ENCODE results near the gene INO80D.
"Not testable (repeated sequence)": the region's sequence is repeated elsewhere in the genome, so short reads cannot be mapped to it uniquely, and the experiment has no call there.

INO80D gene

DNA sequence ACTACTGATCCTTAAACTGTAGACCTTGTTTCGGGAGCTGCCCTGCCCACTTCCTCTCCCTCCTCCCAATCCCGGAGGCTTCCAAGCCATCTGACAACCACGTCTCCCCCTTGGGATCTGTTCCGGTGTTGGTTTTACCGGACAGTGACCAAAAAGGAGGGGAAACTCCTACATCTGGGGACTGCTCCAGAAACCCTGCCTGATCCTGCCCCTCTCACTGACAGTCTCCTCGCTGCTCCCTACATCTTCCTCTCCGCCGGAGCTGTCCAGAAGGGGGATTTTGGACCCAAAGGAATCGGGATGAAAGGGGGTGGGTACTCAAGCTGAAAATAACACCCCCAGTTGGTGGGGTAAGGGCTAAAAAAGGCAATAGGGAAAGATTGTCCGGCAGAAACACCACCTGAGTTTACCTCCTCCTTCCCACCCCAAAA lies 1.5 kb downstream of the INO80D start:
- peak; percentile 74 for DNase-seq

DNA sequence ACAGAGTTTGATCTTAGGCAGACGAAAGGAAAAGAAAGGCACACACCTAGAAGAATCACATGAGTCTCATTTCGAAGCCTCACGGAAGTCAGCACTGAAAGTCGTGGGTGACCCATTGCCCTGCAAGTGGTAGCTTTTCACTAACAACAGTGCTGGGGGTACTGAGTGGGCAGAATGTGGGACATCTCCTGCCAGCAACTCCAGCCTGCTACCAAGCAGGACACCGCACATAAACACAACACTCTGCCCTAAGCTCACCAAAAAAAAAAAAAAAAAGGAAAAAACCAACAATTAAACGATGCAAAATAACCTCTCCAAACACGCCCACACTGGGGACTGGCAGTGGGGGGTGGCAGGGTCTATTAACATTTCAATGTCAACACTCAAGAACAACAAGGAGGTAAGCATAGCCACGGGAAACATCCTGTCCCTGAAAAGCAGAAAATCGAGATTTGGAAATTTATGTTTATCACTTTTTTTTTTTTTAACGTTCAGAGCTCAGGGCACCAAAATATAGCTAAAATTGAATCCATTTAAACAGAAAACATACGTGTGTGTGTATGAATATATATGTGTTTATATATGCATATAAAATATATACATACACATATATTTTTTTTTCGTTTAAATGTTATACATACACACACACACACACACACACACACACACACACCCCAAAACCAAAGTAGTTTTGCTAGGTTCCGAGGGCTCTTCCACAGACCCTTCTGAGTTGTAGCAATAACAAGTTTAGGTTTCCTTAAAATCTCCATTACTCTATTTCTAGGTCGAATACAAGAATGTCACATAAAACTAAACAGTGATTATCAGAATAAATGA lies 2.2 kb downstream of the INO80D start:
- DNase-seq, result no peak

GRCh38 chr2:206082298-206082843 lies 3.6 kb downstream of the INO80D start:
- DNase-seq, result no peak

GRCh38 chr2:206080927-206081326 lies 5.0 kb downstream of the INO80D start:
- no peak for DNase-seq

GRCh38 chr2:206079699-206080465 lies 6.1 kb downstream of the INO80D start:
- no peak for DNase-seq

GRCh38 chr2:206077879-206078278 lies 8.1 kb downstream of the INO80D start:
- not testable (repeated sequence) for DNase-seq

DNA sequence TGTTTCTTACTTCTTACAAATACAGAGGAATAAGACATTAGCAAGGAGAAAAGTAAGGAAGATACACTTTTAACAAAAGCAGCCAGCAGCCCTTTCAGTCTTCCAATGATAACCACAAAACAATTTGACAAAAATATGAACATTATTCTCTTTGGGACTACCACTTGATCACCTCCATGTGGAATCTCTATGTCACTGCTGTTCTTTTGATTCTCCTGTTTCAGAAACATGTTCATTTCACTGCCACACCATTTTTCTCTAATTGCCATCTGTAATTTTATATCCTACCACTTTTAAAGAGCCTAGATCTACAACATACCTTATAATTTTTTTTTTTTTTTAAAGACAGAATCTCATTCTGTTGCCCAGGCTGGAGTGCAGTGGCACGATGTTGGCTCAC lies 10.9 kb downstream of the INO80D start:
- DNase-seq, result no peak

DNA sequence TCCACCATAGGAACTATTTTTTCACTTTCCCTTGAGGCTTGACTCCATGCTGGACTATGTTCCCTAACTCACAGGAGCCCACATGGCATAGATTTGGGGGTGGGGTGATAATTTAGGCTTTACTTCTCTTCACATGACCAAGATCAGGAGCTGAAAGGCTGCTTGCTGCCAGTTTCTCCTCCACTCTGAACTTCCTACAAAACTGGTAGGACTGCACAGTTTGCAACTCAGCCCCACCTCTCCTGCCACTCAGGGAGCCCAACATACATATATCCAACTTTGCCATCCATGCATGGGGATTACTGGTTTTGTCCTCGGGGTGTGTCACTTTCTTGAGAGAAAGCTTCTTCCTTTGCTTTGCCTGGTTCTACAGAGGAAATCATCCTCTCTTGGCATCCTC lies 14.2 kb downstream of the INO80D start:
- no peak for DNase-seq

- DNase-seq, result no peak
Observed at GRCh38 chr2:206069417-206069816, 16.6 kb downstream of the INO80D start.

GRCh38 chr2:206068207-206068606 lies 17.8 kb downstream of the INO80D start:
- no peak for DNase-seq

GRCh38 chr2:206064077-206064476 lies 21.9 kb downstream of the INO80D start:
- DNase-seq, result no peak

GRCh38 chr2:206063635-206064034 lies 22.3 kb downstream of the INO80D start:
- no peak for DNase-seq

- DNase-seq, result no peak
Observed at GRCh38 chr2:206062724-206063123, 23.2 kb downstream of the INO80D start.

DNA sequence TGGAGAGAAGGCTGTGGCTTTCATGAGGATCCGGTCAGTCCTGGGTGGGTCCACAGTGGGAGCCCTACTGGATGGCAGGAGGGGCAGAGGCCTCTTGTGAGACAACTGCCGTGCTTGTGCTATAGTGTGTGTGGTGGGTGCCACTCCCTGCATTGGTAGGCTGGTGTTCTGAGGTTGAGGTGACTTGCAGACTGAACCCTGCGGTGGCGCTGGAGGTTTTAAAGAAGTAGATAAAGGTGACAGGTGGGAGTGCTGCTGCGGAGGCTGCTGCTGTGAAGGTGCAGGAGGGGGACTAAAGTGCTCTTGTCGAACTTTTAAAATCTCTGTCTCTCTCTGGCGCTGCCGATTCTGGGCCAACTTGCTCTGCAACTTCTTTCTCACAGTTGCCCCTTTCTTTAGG lies 29.7 kb downstream of the INO80D start:
- no peak for DNase-seq

- no peak for DNase-seq
Observed at GRCh38 chr2:206054952-206055351, 31.0 kb downstream of the INO80D start.

DNA sequence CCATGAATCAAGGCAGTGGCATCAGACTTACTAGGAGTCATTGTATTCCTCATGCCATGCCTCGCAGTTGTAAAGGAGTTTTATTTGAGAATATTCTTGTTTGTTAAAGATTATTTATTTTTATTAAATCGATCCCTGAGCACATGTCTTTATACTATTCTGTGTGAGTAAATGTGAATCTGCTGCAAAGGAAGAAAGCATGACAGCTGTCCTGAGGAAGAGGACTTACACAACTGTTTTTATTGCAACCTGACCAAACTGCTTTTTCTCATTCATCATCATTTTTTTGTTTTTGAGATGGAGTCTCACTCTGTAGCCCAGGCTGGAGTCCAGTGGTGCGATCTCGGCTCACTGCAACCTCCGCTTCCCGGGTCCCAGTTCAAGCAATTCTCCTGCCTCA lies 34.1 kb downstream of the INO80D start:
- DNase-seq, result no peak

DNA sequence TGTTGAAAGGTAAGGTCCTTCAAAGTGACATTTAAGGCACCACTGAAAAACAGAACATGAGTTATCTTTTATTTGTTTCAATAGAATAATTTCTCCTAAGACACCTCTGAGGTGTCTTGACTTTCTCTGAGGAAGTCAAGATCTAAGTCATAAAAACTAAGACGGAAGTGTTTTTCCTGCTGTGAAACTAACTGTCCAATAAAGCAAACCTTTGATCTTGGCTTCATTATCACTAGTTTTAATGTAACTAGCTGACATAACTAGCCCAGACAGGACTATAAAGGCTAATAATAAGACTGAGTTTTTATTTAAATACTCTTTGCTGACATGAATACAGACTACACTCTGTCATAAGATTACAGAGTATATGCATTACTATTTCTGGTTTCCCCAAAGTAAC lies 36.6 kb downstream of the INO80D start:
- DNase-seq, result no peak

DNA sequence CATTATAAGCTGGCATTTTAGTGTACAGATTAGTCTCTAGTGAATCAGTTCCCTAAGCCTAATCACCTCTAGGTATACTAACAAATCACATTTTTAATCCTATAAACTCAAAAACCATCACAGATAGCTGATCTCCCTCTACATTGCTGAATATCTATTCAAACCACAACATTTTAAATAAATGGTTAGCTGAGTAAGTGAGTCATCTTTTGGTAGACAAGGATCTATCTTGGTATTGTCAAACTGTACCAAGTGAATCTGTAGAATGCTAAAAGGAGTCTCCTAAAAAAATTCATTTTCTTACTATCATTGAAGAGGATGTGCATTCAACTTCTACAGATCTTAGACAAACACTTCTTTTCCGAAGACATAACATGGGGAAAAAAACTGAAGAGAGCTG lies 40.7 kb downstream of the INO80D start:
- no peak for DNase-seq

DNA sequence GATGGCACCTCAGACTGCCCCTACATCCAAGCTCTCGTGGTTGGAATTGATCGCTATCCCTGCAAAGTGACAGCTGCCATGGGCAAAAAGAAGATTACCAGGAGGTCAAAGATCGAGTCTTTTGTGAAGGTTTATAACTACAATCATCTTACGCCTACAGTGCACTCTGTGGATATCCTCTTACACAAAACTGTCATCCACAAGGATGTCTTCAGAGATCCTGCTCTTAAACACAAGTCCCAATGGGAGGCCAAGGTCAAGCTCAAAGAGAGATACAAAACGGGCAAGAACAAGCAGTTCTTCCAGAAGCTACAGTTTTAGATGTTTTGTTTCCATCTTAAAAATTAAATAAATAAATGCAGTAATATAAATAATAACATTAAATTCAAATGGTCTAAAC lies 45.4 kb downstream of the INO80D start:
- DNase-seq, result no peak

- not testable (repeated sequence) for DNase-seq
Observed at GRCh38 chr2:206035393-206035792, 50.6 kb downstream of the INO80D start.

- DNase-seq, result not testable (repeated sequence)
Observed at GRCh38 chr2:206033452-206033851, 52.5 kb downstream of the INO80D start.

DNA sequence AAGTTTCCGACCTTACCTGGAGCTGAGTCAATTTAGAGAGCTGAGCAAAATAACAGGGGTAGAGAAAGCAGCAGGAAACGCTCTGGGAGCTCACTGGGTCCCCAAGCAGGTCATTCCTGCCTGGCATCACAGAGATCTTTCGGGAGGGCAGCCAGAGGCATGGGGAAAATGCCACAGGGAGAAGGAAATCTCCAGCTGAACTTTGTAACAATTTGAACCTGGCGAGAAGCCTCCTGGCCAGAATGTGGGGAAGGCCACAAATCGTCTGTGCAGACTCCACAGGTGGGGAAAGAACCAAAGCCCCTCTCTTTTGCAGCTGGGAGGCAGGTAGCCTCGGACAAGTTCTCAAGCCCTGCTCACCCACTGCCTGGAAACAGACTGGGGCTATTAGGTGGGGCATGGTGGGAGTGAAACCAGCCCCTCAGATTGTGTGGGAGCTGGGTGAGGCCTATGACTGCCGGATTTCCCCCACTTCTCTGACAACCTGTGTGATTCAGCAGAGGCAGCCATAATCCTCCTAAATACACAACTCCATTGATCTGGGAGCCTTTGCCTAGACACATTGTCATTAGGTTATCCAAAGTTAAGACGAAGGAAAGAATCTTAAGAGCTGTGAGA lies 53.9 kb downstream of the INO80D start:
- DNase-seq, result no peak

DNA sequence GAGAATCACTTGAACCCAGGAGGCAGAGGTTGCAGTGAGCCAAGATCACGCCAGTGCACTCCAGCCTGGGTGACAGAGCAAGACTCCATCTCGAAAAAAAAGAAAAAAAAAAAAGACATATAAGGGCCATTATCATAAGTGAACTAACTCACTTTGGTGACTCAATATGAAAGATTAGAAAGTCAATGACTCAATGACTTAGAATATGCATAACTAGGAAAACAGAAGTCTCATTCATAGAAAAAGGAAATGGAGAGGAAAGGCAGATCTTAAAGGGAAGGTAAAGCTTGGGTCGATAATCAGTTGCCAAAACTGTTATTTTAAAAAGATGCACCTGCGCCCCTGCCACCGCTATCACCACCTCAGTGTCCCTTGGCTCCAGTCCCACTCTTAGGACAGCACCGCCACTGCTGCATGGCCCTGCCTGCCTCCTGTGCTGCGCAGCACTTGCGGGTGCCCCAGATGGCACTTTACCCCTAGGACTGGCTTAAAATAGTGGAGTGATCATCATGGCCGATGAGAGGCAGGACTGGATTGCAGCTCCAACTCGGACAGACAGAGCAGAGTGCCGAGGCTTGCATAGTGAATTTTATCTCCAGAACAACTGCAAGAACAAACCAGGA lies 54.7 kb downstream of the INO80D start:
- no peak for DNase-seq
